ENCODE results near the gene CCR3.

CCR3 gene

GRCh38 chr3:46245146-46245545 lies 2.9 kb downstream of the CCR3 start:
- Histone ChIP-seq H2AFZ (ENCODE audit: low read depth, low read length, severe bottlenecking) (no peak overlapping the region), H3K4me3 (ENCODE audit: insufficient read depth, low read length, poor library complexity, severe bottlenecking) (no peak overlapping the region), H3K27me3 (ENCODE audit: low read length) (no peaks in the 10 kb centered on the region), H3K4me2 (ENCODE audit: low read depth, low read length, poor library complexity, severe bottlenecking) (no peak overlapping the region), H3F3A (ENCODE audit: insufficient read depth) (no peaks in the 10 kb centered on the region), H3K9ac (ENCODE audit: low read length) (no peak overlapping the region), H3K27ac (ENCODE audit: low read depth, low read length) (no peak overlapping the region), H3K9me3 (ENCODE audit: insufficient read depth, low read length) (no peaks in the 10 kb centered on the region), H3K79me2 (ENCODE audit: insufficient read depth, low read length) (no peaks in the 10 kb centered on the region), H3K36me3 (ENCODE audit: low read length) (no peaks in the 10 kb centered on the region), H3K9me2 (replicated peaks; ENCODE audit: insufficient read depth, low read length) (no peaks in the 10 kb centered on the region), H4K20me1 (ENCODE audit: low read depth, low read length) (no peaks in the 10 kb centered on the region)
- no peak for TF ChIP-seq EZH2phosphoT487 (conservative IDR thresholded peaks at IDR 0.05; ENCODE audit: low read length)
- TF ChIP-seq CTCF (IDR thresholded peaks at IDR 0.05; ENCODE audit: insufficient read depth, low read length, poor library complexity, severe bottlenecking): no peak

DNA sequence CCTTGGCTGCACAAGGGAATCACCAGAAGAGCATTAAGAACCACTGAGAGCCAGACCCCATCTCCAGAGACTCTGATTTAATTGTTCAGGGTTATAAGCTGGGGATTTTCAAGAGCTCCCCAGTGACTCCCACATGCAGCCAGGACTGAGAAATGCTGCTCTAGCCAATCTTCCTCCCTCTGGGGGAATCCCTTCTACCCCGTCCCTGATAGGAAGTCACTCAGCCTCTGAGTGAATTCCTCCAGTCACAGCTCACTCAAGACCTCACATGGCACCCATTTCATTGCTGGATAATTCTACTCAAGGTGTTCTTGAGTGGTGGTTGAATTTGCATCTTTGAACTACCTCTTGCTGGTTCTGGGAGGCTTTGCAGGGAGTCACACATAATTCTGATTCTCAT lies 10.7 kb downstream of the CCR3 start:
- Histone ChIP-seq H3K9ac (ENCODE audit: low read length) (no peak overlapping the region), H4K20me1 (ENCODE audit: low read depth, low read length) (no peaks in the 10 kb centered on the region), H2AFZ (ENCODE audit: low read depth, low read length, severe bottlenecking) (no peak overlapping the region), H3K4me2 (ENCODE audit: low read depth, low read length, poor library complexity, severe bottlenecking) (no peak overlapping the region), H3K27me3 (ENCODE audit: low read length) (no peaks in the 10 kb centered on the region), H3K9me3 (ENCODE audit: insufficient read depth, low read length) (no peaks in the 10 kb centered on the region), H3K79me2 (ENCODE audit: insufficient read depth, low read length) (no peaks in the 10 kb centered on the region), H3K4me3 (ENCODE audit: insufficient read depth, low read length, poor library complexity, severe bottlenecking) (no peak overlapping the region), H3F3A (ENCODE audit: insufficient read depth) (no peaks in the 10 kb centered on the region), H3K36me3 (ENCODE audit: low read length) (no peaks in the 10 kb centered on the region), H3K9me2 (replicated peaks; ENCODE audit: insufficient read depth, low read length) (no peaks in the 10 kb centered on the region), H3K27ac (ENCODE audit: low read depth, low read length) (no peak overlapping the region)
- TF ChIP-seq EZH2phosphoT487 (conservative IDR thresholded peaks at IDR 0.05; ENCODE audit: low read length): no peak
- no peak for TF ChIP-seq CTCF (IDR thresholded peaks at IDR 0.05; ENCODE audit: insufficient read depth, low read length, poor library complexity, severe bottlenecking)

- Histone ChIP-seq H3K79me2 (ENCODE audit: insufficient read depth, low read length) (no peaks in the 10 kb centered on the region), H4K20me1 (ENCODE audit: low read depth, low read length) (no peaks in the 10 kb centered on the region), H2AFZ (ENCODE audit: low read depth, low read length, severe bottlenecking) (no peak overlapping the region), H3K36me3 (ENCODE audit: low read length) (no peaks in the 10 kb centered on the region), H3K4me2 (ENCODE audit: low read depth, low read length, poor library complexity, severe bottlenecking) (no peak overlapping the region), H3K9me3 (ENCODE audit: insufficient read depth, low read length) (no peaks in the 10 kb centered on the region), H3K27me3 (ENCODE audit: low read length) (no peaks in the 10 kb centered on the region), H3F3A (ENCODE audit: insufficient read depth) (no peaks in the 10 kb centered on the region), H3K9me2 (replicated peaks; ENCODE audit: insufficient read depth, low read length) (no peaks in the 10 kb centered on the region), H3K9ac (ENCODE audit: low read length) (no peak overlapping the region), H3K27ac (ENCODE audit: low read depth, low read length) (no peak overlapping the region), H3K4me3 (ENCODE audit: insufficient read depth, low read length, poor library complexity, severe bottlenecking) (no peak overlapping the region)
- no peak for TF ChIP-seq CTCF (IDR thresholded peaks at IDR 0.05; ENCODE audit: insufficient read depth, low read length, poor library complexity, severe bottlenecking)
- TF ChIP-seq EZH2phosphoT487 (conservative IDR thresholded peaks at IDR 0.05; ENCODE audit: low read length): no peak
These were observed 16.3 kb downstream of the CCR3 start for GRCh38 chr3:46258525-46258924.
